Upper lobe of right lung (tissue), 1 donor: ENCODE measurements around the gene SAMHD1. TPM values are rescaled to one million over a fixed set of nuclear protein-coding genes. Genes with fewer than 3 reads are reported as not detected.
"Not testable (repeated sequence)": the region's sequence is repeated elsewhere in the genome, so short reads cannot be mapped to it uniquely, and the experiment has no call there.

Experiments used
- ATAC-seq: fragments of 200-7000 bp; cut with Tn5 transposase; one replicate; pipeline ENCODE4 v1.9.1; 2020; ENCODE audit warnings: mild to moderate bottlenecking, moderate library complexity
- DNase-seq: peaks from one replicate; pipeline ENCODE4 v3.0.0-alpha.2; 2020
- H3K27ac ChIP-seq: fragments of 200-600 bp; one replicate; pipeline ENCODE4 v1.8.0; 2022
- H3K27me3 ChIP-seq: fragments of 200-600 bp; one replicate; pipeline ENCODE4 v1.8.0; 2022; ENCODE audit warnings: mild to moderate bottlenecking
- H3K36me3 ChIP-seq: fragments of 200-600 bp; one replicate; pipeline ENCODE4 v1.8.0; 2022
- H3K4me1 ChIP-seq: fragments of 200-600 bp; one replicate; pipeline ENCODE4 v1.8.0; 2022
- H3K4me3 ChIP-seq: fragments of 200-600 bp; one replicate; pipeline ENCODE4 v1.8.0; 2022; ENCODE audit warnings: mild to moderate bottlenecking
- H3K9me3 ChIP-seq: fragments of 200-600 bp; one replicate; pipeline ENCODE4 v1.8.0; 2022
- intact Hi-C: fragments of 100-400 bp; cut with DNase I; formaldehyde crosslinking; loops from one replicate; pipeline ENCODE4 v1.11.0; 2022
- long read RNA-seq: library from polyadenylated mRNA; unstranded; transcript quantifications from one replicate; pipeline ENCODE4 v2.0.0, GENCODE V29; 2021
- total RNA-seq: library from RNA; stranded (reverse); fragmentation: NEBNext Ultra II Directional; extraction: Animal tissue kit (Norgen Biotek cat#: 25700); gene quantifications from one replicate; pipeline ENCODE4 v1.2.1, GENCODE V29; 2021
- TF ChIP-seq, protein P1 (sequence below): fragments of 200-600 bp; IDR thresholded peaks from one replicate; pipeline ENCODE4 v1.8.0; 2022; ENCODE audit warnings: antibody characterized with exemption
- donor health status: DM: no; HTN: yes; CAD: no; lungs with severe emphysema.

The SAMHD1 gene
- 177 TPM for total RNA-seq
- long read RNA-seq, full-length matches to known transcripts = 16 of 52 reads
- long read RNA-seq, partial matches to known transcripts = 9 of 52 reads
- long read RNA-seq, other reads (novel, unspliced or antisense) = 27 of 52 reads

DNA sequence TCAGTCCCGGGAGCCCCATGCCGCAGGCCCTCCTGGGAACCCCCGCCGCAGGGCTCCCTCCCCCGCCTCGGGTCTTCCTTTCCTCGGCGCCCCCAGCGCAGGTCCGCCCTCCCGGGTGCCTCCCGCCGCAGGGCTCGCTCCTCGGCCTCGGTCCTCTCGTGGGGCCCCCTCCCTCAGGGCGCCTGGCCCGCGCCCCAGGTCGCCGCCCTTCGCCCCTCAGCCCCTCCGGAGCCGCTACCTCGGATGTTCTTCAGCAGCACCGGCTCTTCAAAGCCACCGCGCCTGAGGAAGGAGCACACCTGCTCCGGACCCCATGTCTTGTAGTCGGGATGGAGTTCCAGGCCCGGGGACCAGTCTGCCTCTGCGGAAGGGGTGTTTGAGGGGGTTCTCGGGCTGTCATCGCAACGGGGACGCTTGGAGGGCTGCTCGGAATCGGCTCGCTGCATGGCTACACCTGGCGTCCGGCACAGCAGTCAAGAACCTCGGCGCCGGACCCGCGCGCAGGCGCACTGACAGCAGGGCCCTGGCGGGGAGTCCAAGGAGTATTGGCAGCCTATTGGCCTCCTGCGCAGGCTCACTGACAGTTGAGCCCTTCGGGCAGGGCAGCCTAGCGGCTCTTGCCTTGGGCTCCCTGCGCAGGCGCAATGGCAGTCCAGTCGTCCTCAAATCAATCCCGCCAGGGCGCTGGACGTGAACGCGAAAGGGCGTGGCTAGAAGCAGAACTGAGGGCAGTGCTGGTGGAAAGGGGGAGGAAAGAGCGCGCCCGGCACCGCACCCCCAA, at the start of gene SAMHD1:
Gene SAMHD1, minus strand, starts transcription at position 511 of the 781 bp plus-strand sequence. Its CDS starts 65 bp downstream, at position 446.
- Histone ChIP-seq H3K4me1 (peaks cover 27% of the 10 kb centered on the region), H3K27ac (peak within 1 kb of the TSS; percentile 94), H3K9me3 (no peaks in the 10 kb centered on the region), H3K36me3 (peaks cover 5% of the 10 kb centered on the region), H3K27me3 (no peaks in the 10 kb centered on the region), H3K4me3 (peak within 1 kb of the TSS; percentile 100)
- DNase-seq (peak; percentile 99), ATAC-seq (peak; percentile 97)
- intact Hi-C loops = no loop called here
- TF ChIP-seq, protein P1, sequence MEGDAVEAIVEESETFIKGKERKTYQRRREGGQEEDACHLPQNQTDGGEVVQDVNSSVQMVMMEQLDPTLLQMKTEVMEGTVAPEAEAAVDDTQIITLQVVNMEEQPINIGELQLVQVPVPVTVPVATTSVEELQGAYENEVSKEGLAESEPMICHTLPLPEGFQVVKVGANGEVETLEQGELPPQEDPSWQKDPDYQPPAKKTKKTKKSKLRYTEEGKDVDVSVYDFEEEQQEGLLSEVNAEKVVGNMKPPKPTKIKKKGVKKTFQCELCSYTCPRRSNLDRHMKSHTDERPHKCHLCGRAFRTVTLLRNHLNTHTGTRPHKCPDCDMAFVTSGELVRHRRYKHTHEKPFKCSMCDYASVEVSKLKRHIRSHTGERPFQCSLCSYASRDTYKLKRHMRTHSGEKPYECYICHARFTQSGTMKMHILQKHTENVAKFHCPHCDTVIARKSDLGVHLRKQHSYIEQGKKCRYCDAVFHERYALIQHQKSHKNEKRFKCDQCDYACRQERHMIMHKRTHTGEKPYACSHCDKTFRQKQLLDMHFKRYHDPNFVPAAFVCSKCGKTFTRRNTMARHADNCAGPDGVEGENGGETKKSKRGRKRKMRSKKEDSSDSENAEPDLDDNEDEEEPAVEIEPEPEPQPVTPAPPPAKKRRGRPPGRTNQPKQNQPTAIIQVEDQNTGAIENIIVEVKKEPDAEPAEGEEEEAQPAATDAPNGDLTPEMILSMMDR = peak; percentile 9

DNA sequence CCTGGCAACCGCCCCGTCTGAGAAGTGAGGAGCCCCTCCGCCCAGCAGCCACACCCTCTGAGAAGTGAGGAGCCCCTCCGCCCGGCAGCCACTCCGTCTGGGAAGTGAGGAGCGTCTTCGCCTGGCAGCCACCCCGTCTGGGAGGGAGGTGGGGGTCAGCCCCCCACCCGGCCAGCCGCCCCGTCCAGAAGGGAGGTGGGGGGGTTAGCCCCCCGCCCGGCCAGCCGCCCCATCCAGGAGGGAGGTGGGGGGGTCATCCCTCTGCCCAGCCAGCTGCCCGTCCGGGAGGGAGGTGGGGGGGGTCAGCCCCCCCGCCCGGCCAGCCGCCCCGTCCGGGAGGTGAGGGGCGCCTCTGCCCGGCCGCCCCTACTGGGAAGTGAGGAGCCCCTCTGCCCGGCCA, 48.7 kb upstream of the SAMHD1 start:
- DNase-seq, H3K27ac ChIP-seq, H3K4me3 ChIP-seq, H3K27me3 ChIP-seq, H3K4me1 ChIP-seq, H3K9me3 ChIP-seq, intact Hi-C loops, ATAC-seq: not testable (repeated sequence)
- peaks cover 11% of the 10 kb centered on the region for H3K36me3 ChIP-seq

DNA sequence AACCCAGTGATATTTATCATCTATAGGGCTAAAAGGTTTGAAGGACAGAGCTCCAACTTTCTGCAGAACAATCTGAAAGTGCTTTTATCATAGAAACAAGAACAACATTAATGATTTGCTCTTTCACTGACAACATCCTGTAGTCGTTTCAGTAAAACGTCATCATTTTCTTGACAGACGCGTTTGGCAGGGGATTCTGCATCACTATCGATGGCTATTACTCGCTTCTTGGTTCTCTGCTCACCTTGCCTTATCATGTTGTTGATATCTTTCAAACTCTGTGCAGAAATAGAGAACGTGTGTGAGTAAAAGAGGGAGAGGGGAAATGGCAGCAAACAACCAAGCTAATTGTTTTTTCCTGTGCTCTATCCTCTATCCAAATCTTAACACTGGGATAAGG, 47.1 kb upstream of the SAMHD1 start:
- no peaks in the 10 kb centered on the region for H3K9me3 ChIP-seq
- H3K36me3 ChIP-seq = peaks cover 11% of the 10 kb centered on the region
- intact Hi-C loops = no loop called here
- no peak overlapping the region for H3K4me3 ChIP-seq
- no peaks in the 10 kb centered on the region for H3K27me3 ChIP-seq
- DNase-seq (no peak), ATAC-seq (no peak)
- no peak overlapping the region for H3K27ac ChIP-seq
- no peaks in the 10 kb centered on the region for H3K4me1 ChIP-seq
- TF ChIP-seq, protein P1 = no peak

DNA sequence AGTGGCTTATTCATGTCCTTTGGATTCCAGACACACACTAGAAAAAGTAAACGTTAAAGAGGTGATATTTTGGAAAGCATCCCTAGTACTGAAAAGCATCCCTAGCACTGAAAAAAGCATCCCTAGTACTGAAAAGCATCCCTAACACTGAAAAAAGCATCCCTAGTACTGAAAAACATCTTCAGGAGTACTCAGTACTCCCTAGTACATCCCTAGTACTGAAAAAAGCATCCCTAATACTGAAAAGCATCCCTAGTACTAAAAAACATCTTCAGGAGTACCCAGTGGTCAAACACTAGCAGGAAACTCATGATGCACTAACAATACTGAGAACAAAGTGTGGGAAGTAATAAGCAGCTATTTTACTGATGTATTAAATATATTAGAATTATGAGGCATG, 45.6 kb upstream of the SAMHD1 start:
- Histone ChIP-seq H3K36me3 (no peaks in the 10 kb centered on the region), H3K4me1 (no peaks in the 10 kb centered on the region), H3K9me3 (no peaks in the 10 kb centered on the region), H3K27me3 (no peaks in the 10 kb centered on the region), H3K27ac (no peak overlapping the region), H3K4me3 (no peak overlapping the region)
- DNase-seq (no peak), ATAC-seq (no peak)
- intact Hi-C loops = no loop called here
- TF ChIP-seq, protein P1 = no peak

DNA sequence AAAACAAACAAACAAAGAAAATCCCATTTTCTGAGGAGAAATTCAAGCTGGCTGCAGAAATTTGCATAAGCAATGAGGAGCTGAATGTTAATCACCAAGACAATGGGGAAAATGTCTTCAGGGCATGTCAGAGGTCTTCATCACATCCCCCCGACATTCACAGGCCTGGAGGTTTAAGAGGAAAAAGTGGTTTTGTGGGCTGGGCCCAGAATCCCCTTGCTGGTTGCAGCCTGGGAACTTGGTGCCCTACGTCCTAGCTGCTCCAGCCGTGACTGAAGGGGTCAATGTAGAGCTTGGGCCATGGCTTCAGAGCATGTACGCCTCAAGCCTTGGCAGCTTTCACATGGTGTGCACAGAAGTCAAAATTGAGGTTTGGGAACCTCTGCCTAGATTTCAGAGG, 42.7 kb upstream of the SAMHD1 start:
- intact Hi-C loops, H3K27me3 ChIP-seq, H3K36me3 ChIP-seq: not testable (repeated sequence)

DNA sequence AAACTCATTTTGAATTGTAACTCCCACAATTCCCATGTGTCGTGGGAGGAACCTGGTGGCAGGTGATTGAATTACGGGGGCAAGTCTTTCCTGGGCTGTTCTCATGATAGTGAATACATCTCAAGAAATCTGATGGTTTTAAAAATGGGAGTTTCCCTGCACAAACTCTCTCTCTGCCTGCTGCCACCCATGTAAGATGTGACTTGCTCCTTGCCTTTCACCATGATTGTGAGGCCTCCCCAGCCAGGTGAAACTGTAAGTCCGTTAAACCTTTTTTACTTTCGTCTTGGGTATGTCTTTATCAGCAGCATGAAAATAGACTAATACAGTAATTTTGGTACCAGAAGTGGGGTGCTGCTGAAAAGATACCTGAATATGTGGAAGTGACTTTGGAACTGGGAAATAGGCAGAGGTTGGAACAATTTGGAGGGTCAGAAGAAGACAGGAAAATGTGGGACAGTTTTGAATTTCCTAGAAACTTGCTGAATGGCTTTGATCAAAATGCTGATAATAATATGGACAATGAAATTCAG, 41.4 kb upstream of the SAMHD1 start:
- Histone ChIP-seq H3K36me3 (no peaks in the 10 kb centered on the region), H3K27ac (no peak overlapping the region), H3K4me3 (no peak overlapping the region), H3K27me3 (no peaks in the 10 kb centered on the region), H3K9me3 (no peaks in the 10 kb centered on the region), H3K4me1 (no peaks in the 10 kb centered on the region)
- ATAC-seq = no peak
- TF ChIP-seq, protein P1 = no peak
- intact Hi-C loops = no loop called here
- DNase-seq = no peak

More for the DNA sequence above, 42.7 kb upstream of the SAMHD1 start:
- H3K4me3 ChIP-seq, ATAC-seq, DNase-seq, H3K9me3 ChIP-seq, H3K27ac ChIP-seq, H3K4me1 ChIP-seq: not testable (repeated sequence)
